ENCODE data around the gene NAB2.

NAB2 gene

DNA sequence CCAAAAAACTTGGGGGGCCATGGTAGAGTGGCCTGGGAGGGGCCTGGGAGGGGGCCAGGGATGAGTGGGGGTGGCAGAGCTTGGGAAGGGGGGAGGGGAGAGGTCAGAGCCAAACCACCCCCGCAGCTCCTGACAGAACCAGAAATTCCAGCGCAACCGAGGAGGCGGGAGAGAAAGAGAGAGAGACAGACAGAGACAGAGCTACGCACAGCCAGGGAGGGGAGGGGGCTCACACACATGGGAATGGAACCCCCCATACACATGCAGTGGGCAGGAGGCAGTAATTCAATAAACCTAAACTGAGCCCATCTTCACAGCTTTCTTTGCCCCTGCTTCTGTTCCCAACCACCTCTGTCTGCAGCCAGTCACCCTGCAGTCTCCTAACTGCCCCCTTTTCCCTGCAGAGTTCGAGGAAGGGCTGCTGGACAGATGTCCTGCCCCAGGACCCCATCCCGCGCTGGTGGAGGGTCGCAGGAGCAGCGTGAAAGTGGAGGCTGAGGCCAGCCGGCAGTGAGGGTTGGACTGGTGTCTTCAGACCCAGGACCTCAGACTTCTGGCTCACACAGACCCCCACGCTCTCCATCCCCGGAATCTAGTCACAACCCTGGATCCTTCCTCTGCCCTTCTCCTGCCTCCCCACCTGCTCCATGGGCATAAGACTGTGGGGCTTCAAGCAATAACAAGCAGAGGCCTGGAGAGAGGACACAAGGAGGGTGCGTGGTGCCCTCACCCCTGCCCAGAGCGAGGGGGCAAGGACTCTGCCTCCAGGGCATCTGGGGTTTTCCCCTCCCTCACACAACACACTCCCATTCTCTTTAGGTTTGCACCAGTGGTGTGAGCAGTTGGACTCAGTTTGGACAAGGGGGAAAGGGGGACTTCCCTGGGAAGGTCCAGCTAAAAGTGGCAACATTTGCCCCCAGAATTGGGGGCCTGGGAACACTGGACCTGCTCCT is 5.6 kb downstream of the NAB2 start:
- no peak for DNase-seq

DNA sequence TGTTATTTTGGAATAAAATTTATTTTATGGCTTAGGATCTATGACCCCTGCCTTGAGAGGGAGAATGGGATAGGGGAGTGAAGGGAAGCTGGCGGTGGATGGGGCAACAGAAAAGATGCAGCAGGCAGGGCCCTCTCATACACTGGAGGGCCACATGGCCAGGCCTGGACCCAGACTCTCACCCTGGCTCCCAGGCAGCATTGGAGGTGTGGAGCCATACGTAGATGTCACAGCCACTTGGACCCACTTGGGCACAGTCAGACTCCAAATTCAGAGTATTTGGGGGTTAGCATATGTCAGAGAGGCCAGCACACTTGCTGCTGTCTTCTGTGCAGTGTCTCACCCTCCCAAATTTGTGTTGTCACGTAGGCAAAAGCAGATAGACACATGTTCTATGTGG is 6.5 kb downstream of the NAB2 start:
- no peak for DNase-seq

DNA sequence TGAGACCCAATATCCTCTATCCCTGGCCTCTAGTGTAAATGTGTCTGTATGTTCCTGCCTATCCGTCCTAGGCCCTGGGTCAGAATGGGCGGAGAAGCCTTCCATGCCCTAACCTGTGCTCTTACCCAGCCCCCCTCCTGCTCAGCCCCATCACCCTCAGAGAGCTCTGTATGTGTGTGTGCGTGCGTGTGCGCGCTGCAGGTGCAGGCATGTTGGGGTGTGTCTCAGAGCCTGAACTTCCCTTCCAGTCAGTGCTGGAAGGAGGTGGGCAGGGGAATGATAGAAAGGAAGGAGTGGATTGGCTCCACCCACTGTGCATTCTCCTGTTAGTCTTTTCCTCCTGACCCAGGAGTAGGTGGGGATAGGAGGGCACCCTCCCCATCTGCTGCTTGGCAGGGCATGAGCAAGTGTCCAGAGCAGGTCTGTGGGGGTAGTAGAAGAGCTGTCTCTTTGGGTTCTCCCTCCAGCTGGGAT is 7.2 kb downstream of the NAB2 start:
- no peak for DNase-seq

DNA sequence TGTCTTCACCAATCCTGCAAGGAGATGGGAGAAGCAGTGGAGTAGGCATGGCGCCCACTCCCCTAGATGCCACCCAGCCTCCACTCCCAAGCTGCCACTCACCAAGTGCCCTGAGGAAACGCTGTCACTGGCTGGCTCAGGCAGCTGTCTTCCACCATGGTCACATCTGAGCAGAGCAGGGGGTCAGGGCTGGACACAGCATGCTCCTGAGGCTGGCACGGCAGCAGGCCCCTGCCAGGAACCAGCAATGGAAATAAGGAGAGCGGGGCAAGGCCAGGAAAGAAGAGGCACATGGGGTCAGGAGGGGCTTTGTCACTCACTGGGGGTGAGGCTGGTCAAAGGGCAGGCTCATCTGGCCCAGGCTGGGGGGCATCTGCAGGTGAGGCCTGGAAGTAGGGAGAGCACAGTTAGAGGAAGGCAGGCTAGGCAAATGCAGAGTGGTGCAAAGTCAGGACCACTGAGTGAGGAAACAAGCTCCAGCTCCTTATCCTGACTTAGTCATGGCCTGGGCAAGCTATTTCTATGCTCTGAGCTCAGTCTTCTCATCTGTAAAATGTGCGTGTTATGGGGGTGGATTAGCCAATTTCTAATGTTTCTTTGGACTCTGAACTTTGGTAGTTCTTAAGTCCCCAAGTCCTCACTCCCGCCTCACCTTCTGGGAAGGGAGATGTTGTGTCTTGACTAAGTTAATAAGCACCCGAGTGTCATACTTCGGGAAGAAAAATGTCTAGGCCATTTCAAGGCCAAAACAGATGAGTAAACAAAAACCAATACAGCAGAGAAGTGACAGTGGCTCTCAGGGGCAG is 8.0 kb downstream of the NAB2 start:
- DNase-seq: no peak

DNA sequence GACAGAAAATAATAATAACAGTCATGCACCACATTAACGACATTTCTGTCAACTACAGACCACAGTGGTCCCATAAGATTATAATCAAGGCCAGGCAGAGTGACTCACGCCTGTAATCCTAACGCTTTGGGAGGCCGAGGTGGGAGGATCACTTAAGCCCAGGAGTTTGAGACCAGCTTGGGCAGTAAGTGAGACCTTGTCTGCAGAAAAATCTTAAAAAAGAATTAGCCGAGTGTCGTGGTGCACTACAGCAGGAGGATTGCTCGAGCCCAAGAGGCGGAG is 8.6 kb downstream of the NAB2 start:
- DNase-seq: no peak

DNA sequence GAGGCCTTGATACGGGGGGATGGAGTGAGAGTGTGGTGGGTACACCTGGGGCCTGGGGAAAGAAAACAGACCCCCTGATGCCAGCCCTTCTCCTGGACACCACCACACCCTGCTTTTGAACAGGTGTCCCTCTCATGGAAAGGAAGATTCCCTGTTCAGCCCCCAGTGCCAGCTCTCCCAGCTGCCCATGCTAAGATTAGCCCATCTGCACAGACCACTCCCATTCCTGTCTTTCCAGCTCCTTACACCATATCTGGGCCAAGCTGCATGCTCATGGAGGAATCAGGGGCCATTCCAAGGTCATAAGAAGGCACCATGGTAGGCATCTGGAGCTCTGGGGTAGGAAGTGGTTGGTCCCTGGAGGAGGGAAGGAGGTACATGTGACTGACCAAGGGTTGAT is 9.6 kb downstream of the NAB2 start:
- no peak for DNase-seq

DNA sequence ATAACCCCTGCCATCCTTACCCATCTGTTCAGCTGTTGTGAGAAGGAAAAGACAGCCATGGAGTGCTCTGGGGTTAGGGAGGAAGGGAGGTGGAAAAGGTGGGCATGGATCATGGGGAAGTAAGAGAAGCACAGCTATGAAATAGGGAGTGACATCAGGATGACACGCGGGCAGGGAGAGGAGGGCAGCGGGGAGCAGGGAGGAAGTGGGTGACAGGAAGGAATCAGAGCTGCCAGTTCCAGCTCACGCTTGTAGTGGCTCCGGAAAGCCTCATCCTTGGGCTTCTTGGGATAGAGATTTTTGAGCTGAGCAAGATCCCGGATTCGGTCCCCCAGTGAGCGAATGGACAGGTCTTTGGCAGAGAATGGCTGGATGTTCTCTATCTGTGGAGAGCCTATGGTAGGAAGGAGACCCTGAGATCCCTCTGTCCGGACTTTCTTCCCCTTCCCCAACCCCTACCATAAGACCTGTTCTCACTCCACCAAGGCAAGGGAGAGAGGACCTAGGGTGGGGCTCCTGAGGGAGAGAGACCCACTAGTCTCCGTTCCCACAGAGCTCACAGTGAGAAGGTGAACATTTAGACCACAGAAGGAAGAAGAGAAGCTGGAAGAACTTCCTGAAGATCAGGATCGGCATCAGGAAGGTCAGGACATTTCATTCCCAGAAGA is 10.3 kb downstream of the NAB2 start:
- DNase-seq: no peak

DNA sequence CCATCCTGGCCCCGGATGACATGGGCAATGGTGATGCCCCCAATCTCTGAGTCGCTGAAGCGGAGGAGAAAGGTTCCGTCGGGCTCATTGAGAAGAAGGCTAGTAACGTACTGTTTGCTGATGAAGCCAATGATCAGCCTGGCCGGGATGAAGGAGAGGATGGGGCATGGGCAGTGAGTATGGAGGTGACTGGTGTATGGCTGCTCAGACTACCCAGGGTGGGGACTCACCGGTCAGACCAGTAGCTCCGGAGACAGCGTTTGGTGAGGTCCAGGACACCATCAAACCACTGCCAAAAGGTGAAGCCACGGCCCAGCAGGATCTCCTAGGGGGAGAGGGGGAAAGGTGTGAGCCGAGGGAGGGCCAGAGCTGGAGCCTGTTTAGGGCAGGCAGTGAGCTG is 10.9 kb downstream of the NAB2 start:
- DNase-seq: no peak

DNA sequence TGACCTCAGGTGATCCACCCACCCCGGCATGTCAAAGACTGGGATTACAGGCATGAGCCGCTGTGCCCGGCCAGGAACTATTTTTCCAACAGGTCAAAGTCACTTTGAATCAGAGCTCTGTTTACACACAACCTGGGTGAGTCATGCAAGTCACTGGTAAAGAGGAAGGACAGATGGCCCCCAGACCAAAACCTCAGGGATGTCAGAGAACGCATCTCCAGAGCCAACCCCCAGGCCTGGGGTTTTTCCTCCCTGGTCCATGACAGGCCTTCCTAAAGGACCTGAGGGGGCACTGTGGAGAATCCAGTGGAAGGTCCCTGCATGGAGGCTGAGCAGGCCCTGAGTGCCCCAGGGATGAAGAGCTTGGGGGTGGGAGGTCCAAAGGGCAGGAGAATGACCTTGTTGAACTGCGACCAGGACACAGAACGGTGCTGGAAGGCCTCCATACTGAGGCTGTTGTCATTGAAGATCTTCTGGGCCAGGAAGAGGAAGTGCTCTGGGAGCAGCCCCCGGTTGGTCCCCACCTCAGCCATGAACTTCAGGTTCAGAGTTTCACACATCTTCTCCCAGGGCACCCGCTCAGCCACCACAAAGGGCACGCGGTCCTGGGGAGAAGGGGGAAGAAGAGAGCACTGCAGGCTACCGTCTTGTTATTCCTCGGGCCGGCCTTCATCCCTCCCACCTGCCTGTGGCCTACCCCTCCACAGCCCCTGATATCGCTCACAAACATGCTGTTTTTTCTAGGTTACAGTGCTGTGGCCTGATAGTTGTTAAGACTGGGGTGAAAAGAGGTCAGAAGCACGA is 13.2 kb downstream of the NAB2 start:
- DNase-seq: no peak

DNA sequence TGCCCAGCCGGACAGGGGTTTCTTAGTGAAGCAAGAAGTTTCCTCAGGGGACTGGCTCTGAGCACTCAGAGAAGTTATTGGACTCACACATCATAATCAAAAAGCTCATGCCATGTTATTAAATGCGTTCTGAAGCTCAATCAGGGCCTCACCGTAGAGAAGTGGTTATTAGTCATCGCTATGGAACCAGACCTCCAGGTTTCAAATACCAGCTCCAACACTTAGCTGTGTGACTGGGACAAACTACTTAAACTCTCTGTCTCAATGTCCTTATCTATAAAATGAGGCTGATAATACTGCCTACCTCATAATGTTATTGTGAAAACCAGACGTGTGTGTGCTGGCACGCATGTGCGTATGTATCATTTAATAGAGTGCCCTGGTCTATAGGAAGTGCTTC is 14.9 kb downstream of the NAB2 start:
- DNase-seq: no peak

DNA sequence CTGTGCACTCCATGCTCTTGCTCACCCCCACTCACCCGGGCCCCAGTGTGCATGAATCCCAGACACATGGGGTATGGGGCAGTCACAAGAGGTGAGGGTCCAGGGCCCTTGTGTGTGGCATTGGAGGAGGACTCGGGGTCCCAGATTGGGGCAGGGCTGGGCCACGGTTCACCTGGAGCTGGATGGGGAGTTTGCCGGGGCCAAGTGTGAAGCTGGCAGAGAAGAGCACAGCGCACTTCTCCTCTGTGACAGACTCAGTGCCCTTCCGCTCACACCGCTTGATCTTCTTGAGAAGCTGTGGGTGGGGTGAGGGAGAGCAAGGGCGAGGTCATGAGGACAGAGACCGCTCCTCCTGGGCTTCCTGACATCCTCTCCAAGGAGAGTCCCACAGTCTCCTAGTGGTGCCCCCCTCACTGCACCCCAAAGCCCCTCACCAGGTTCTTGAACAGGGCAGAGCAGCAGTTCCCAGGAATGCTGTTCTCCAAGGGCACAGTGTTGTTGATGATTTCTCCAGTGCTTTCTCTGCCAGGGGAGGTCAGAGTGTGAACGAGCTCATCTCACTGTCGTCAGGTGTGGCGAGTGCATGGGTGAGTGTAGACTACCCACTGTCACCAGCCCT is 15.5 kb downstream of the NAB2 start:
- DNase-seq: no peak

DNA sequence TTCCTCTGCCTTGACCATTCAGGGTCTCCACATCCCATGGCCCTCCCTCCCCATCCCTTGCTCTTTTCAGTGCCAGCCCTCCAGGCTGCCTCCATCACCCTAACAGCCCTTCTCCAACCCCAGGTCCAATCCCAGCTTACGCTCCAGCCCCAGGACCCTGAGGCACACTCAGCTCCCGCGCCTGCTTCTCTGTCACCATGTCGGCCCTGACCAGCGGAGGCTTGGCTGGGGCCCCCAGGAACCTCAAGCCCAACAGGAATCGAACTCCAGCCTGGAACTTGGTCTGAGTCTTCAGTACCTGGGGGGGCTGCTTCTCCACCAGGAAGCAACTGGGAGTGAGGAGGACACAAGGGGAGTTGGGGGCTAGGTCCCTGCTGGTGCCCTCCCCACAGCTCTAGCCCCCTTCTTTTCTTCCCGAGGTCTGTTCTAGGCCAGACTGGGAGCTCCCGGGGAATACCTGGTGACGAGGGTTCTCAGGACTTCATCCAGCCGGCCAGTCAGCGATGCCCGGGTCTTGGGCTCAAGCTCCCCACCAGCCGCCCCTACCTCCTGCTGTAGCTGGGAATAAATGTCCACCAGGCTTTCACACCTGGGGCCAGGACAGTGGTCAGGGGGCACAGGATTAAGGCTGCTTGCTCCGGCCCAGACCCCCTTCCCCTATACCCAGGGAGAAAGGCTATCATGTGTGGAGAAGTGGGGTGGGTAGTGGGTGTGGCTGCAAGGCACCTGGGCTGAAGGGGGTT is 16.3 kb downstream of the NAB2 start:
- DNase-seq: no peak

DNA sequence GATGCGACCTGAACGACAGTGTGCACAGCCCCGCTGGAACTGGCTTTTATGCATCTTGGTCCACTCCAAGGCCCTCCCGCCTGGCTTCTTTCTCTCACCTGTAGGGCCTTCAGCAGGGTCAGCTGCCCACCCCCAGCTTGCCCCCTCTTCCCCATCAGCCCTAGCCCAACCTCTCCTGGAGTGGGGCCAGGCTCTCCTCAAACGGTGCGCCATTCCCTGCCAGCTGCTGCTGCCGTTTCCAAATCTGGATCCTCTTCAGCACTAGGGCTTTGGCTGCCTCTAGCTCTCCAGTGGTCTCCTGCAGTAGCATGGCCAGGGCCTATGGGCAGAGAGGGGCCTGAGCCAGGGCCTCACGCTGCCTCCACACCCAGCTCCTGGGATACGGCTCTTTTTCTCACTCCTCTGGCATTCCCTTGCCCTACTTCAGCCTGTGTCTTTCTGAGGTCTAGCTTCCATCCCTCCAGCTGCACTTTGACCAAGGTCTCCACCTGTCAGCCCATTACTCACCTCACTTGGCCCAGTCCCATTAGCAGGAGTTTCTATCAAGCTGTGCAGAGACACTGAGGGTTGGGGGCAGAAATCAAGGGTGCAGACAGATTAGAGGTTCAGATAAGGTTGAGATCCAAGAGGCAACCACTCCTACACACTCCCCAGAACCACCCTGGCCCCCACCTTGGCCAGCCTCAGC is 17.3 kb downstream of the NAB2 start:
- no peak for DNase-seq

DNA sequence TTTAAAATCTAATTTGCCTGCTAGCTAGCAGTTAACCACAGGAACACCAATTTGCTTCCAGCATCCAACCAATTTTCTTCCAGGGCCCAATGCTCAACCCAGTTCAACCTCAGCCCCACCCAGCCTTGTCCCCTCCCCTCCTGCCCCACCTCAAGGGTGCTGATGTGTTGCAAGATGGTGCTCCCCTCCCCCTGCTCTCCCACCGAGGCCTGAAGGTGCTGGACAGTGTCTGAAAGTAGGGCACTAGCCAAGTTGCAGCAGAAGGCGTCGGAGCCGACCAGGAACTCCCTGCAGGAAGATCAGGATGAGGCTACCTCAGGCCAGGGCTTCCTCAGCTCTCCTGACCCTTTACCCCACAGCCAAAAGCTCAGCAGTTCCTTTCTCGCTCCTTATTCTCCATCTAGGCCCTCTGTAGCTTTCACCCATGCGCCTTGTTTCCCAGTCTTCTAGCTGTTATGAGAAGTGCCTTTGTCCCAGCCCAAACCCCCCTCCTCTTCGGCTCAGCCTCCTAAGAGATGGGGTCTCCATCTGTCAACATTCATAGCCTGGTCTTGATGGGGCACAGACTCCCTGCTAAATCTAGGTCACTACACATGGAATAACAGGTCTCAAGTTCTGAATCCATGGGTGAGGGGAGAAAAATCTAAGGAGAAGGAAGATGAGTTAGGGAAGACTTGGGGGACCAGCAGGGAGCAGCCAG is 18.7 kb downstream of the NAB2 start:
- DNase-seq: no peak

DNA sequence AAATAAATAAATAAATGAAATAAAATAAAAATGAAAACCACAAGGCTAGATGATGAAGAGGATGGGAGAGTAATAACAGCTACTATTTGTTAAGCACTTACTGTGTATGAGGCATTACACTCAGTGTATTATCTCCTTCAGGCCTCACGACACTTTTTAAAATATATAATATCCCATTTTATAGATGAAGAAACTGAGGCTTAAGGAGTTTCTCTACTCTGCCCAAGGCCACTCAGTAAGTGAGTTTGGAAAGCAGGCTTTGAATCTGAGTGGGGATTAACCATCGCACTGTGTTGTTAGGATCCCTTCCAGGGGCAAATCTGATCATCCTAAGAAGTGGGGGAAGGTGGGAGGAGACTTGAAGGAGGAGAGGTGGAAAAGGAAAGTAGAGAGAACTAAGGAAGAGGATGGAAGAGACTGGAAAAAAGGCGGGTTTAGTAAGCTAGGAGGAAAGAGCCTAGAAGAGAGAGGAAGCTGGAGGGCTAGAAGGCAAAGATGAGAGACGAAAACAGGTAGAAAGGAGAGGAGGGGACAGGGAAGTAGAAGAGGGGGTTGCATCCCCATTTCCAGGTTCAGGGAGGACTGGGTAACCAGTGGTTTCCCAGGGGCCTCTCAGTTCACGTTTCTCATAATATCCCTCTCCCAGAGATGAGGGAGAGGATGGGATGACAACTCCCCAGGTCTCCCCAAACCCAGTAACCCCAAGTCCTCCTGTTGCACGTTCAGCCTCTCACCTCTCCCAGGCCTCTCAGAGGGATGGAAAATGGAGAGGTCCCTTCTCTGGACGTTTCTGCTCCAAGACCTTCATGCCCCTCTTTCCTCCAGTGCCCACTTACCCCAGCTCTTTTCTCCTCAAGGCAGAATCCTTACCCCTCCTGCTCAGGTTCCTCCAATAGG is 20.5 kb downstream of the NAB2 start:
- DNase-seq: no peak

DNA sequence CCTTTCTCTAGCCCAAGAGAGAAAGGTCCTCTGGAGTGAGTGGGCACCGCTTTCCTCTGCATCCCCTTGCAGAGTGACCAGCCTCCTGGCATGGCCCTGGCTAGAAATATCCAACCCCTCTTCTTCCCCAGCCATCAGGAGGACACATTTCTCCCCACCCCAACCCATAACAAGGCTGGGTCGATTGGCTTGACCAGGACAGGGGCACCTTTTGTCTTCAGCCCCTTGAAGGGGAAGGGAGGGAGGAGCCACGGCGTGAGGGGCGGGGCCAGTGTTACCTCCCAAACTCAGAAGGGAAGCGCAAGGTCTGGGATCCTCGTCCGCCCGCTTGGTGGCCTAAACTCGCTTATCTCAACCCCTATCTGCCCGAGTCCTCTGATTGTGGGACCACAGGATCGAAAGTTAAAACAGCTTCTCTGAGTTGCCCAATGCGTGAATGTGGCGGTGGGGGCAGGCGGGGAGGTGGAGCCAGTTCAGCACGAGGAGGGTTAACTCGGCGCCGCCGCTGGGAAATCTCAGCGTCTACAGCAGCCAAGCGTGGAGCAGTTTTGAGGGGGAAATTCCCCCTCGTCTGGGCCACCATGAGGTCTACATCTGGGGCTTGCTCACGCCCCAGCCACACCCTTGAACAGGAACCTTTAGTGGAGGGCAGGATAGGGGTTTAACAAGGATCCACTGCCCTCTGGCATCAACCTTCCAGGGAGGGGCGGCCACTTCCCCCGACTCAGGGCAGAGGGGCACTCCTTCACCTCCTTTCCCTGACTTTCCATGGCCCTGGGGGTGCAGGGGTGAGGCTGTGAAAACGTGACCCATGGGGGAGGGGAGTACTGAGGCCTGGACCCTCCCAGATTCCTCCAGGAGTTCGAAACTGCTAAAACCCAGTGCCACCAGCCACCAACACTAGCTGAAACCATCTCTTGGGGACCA is 21.5 kb downstream of the NAB2 start:
- peak; percentile 79 for DNase-seq

DNA sequence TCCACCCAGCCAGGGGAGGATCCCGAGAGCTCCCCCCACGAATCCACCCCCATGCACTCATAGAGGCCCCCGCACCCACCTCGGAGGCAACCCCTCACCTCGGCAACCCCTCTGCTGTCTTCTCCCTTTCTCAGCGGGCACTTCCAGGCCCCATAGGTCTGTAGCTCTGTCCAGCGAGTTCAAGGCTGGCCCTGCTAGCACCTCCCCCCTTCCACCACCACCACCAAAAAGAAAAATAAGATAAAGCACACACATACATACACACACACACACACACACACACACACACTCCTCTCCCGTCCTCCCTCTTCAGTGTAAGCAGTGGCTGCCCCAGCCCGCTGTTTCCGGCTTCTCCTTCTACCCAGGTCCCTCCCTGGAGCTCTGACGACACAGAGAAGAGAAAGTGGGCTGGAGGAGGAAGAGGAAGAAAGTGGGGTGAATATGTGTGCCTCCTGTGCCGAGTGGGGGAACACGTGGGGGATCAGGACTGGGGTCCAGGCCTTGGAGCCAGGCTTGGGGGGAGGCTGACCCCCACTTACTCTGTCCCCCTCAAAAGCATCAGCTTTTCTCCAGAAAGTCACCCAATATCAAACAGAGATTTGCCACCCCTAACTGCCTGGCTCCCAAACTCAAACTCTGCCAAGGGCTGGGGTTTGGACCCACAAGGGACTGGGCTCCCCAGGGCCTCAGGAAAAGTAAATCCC is 22.3 kb downstream of the NAB2 start, which contains the start of gene STAT6:
TSS of gene STAT6 (minus strand) at position 332 of the 704 bp plus-strand sequence. CDS start 3,084 bp downstream, outside the sequence.
- peak; percentile 86 for DNase-seq

Measured in CD4-positive, alpha-beta T cell treated with Interleukin-17A for 4 hours (primary cell).